Pancreas (tissue), 10 donors: ENCODE results near the gene AADAC. TPM values are rescaled to one million over a fixed set of nuclear protein-coding genes. Genes with fewer than 3 reads are reported as not detected.

ENCODE experiments used
- ATAC-seq, 4 donors: fragments of 200-7000 bp; cut with Tn5 transposase; one replicate each; pipeline versions ENCODE4 v1.8.0 to v1.9.1; 2020; ENCODE audit warnings: mild to moderate bottlenecking in 4 of 4, moderate library complexity in 4 of 4
- DNase-seq, 6 donors: peaks; one replicate each; pipeline ENCODE4 v3.0.0-alpha.2; 2020
- FAIRE-seq: peaks from 2 replicates; lab custom pipeline; 2012; peaks lifted over from hg19 to GRCh38; lab: Jason Lieb, UNC
- H3K27ac ChIP-seq, 4 donors: fragments of 200-600 bp; sonication (generic); 1 replicate in 3 of 4; 2 replicates in 1 of 4; pipeline versions ENCODE4 v1.5.0 to v1.8.0; 2020
- H3K27me3 ChIP-seq, 4 donors: fragments of 200-600 bp; one replicate each; pipeline ENCODE4 v1.8.0; 2021
- H3K36me3 ChIP-seq, 3 donors: fragments of 200-600 bp; sonication (generic) in 1 of 3; one replicate each; pipeline versions ENCODE4 v1.5.0 to v1.8.0; 2020 to 2021
- H3K4me1 ChIP-seq, 3 donors: fragments of 200-600 bp; one replicate each; pipeline ENCODE4 v1.8.0; 2021
- H3K4me3 ChIP-seq, 4 donors: fragments of 200-600 bp; sonication (generic) in 2 of 4; one replicate each; pipeline versions ENCODE4 v1.5.0 to v1.8.0; 2020 to 2021
- H3K9me3 ChIP-seq, 4 donors: fragments of 200-600 bp; one replicate each; pipeline ENCODE4 v1.8.0; 2021
- CTCF ChIP-seq, 4 donors: fragments of 200-600 bp; sonication (generic) in 3 of 4; IDR thresholded peaks; one replicate each; pipeline versions ENCODE4 v1.5.0 to v1.8.0; 2021; ENCODE audit warnings: antibody characterized with exemption in 4 of 4
- WGBS, 2 donors: extraction: QIAGEN DNeasy Blood & Tissue Kit; methylation state at CpG; one replicate each; pipeline ENCODE4 v1.1.7; 2013; 5-methylcytosine and 5-hydroxymethylcytosine counted together
- intact Hi-C, 3 donors: fragments of 100-400 bp; cut with DNase I; formaldehyde crosslinking; loops; one replicate each; pipeline versions ENCODE4 v1.11.1 to v1.14.2; 2022
- polyA plus RNA-seq, 2 donors: library from polyadenylated mRNA; stranded (reverse); fragments of 200-250 nt; gene quantifications; one replicate each; pipeline ENCODE4 v1.2.3, GENCODE V29; 2013
- total RNA-seq, 6 donors: library from RNA; stranded (reverse); fragmentation: NEBNext Ultra II Directional in 4 of 6; extraction: Animal tissue kit (Norgen Biotek cat#: 25700) in 4 of 6; gene quantifications; one replicate each; pipeline versions ENCODE4 v1.2.1 to v1.2.4, GENCODE V29; 2021 to 2023
- donor health status: healthy with polysubstance abuse.
- donor health status: DM: no; HTN: no; CAD: no; lungs with moderate emphysema.
- donor health status: DM: no; HTN: no; CAD: no.
- donor health status: control.
- donor health status: control.
- donor health status: Bipolar disorder and iron deficiency.
- donor health status: DM: yes; HTN: yes; CAD: no.
- donor health status: DM: no; HTN: no; CAD: no.
- donor health status: DM: no; HTN: no; CAD: no.
- donor health status: DM: yes; HTN: yes; CAD: no.

The AADAC gene
- total and polyA plus RNA-seq, 8 donors: 2.7 to 83.7 (median 19.9) TPM

GRCh38 chr3:151866711-151867410, 52.9 kb downstream of the AADAC start:
- peaks cover 0 to 8% (median 0%) of the 10 kb centered on the region in 3 donors for H3K4me1 ChIP-seq
- FAIRE-seq (no peak), ATAC-seq (no peak), DNase-seq (no peak)
- TF ChIP-seq CTCF (IDR thresholded peaks at IDR 0.05): no peak
- 68 to 74% methylated on average over 4 of the region's 4 CpGs for WGBS, 2 donors
- no peaks in the 10 kb centered on the region for H3K9me3 ChIP-seq
- no peaks in the 10 kb centered on the region for H3K27me3 ChIP-seq
- intact Hi-C loops: no loop called here
- no peak overlapping the region for H3K4me3 ChIP-seq
- no peak overlapping the region for H3K27ac ChIP-seq
- H3K36me3 ChIP-seq: no peaks in the 10 kb centered on the region

- no peak for FAIRE-seq
- Histone ChIP-seq H3K27ac (no peak overlapping the region), H3K4me3 (no peak overlapping the region), H3K36me3 (no peaks in the 10 kb centered on the region), H3K9me3 (no peaks in the 10 kb centered on the region), H3K4me1 (peaks cover 0 to 8% (median 0%) of the 10 kb centered on the region in 3 donors), H3K27me3 (no peaks in the 10 kb centered on the region)
- no peak for DNase-seq
- intact Hi-C loops: no loop called here
- WGBS, 2 donors: 93 to 98% methylated on average over 1 of the region's 1 CpG
- TF ChIP-seq CTCF (IDR thresholded peaks at IDR 0.05): no peak
- ATAC-seq: no peak
Measured at GRCh38 chr3:151867666-151868065, 53.8 kb downstream of the AADAC start.

GRCh38 chr3:151869181-151869580, 55.3 kb downstream of the AADAC start:
- WGBS, 2 donors: 33 to 38% methylated on average over 3 of the region's 3 CpGs
- peak; percentile 91 for FAIRE-seq

GRCh38 chr3:151871639-151872468, 57.9 kb downstream of the AADAC start:
- no peak for FAIRE-seq
- peak in 3 of 4 donors; percentile 53 to 84 (median 83) for ATAC-seq
- peak in 1 of 6 donors; percentile 20 for DNase-seq

More at GRCh38 chr3:151869181-151869580, 55.3 kb downstream of the AADAC start:
- H3K27me3 ChIP-seq: no peaks in the 10 kb centered on the region
- ATAC-seq (no peak), DNase-seq (no peak)
- H3K4me1 ChIP-seq: peaks cover 0 to 8% (median 0%) of the 10 kb centered on the region in 3 donors
- no peak overlapping the region for H3K27ac ChIP-seq
- intact Hi-C loops: no loop called here
- H3K36me3 ChIP-seq: no peaks in the 10 kb centered on the region
- H3K4me3 ChIP-seq: no peak overlapping the region
- H3K9me3 ChIP-seq: no peaks in the 10 kb centered on the region
- TF ChIP-seq CTCF (IDR thresholded peaks at IDR 0.05): no peak

More at GRCh38 chr3:151871639-151872468, 57.9 kb downstream of the AADAC start:
- H3K9me3 ChIP-seq: no peaks in the 10 kb centered on the region
- no peak overlapping the region for H3K4me3 ChIP-seq
- 66 to 74% methylated on average over 8 of the region's 8 CpGs for WGBS, 2 donors
- no peak for TF ChIP-seq CTCF (IDR thresholded peaks at IDR 0.05)
- no peak overlapping the region for H3K27ac ChIP-seq
- H3K27me3 ChIP-seq: peaks cover 0 to 4% (median 0%) of the 10 kb centered on the region in 4 donors
- intact Hi-C loops: no loop called here
- no peaks in the 10 kb centered on the region for H3K36me3 ChIP-seq
- H3K4me1 ChIP-seq: peaks cover 0 to 8% (median 0%) of the 10 kb centered on the region in 3 donors
